HL-60 (cell line): ENCODE measurements around the gene CDYL.

ENCODE experiments used
- DNase-seq, 2 experiments: peaks; one replicate each; pipeline ENCODE4 v3.0.0-alpha.2; 2010 to 2020; ENCODE audit warnings: low read depth in 1 of 2, low spot score in 1 of 2
- H3K27ac ChIP-seq: fragments of 250-450 bp; sonication (Bioruptor Pico); replicated peaks from 2 replicates; pipeline ENCODE4 v1.5.1; 2020; ENCODE audit warnings: mild to moderate bottlenecking, moderate library complexity
- H3K27me3 ChIP-seq: fragments of 250-450 bp; sonication (Bioruptor Pico); 2 replicates; pipeline ENCODE4 v1.5.1; 2021; ENCODE audit warnings: mild to moderate bottlenecking, moderate library complexity; ENCODE audit not compliant: insufficient read depth, poor library complexity, severe bottlenecking
- H3K4me3 ChIP-seq: replicated peaks from 2 replicates; pipeline ENCODE4 v1.5.1; 2011; ENCODE audit warnings: mild to moderate bottlenecking, control low read depth, low read length; ENCODE audit not compliant: insufficient read depth
- CTCF ChIP-seq: IDR thresholded peaks from one replicate; pipeline ENCODE4 v1.5.1; 2011; ENCODE audit warnings: low read length, control low read depth, inconsistent platforms; ENCODE audit not compliant: insufficient read depth
- GABPA ChIP-seq: IDR thresholded peaks from 2 replicates; pipeline ENCODE4 v1.6.1; 2012; ENCODE audit warnings: low read depth
- POLR2AphosphoS5 ChIP-seq: IDR thresholded peaks from 2 replicates; pipeline ENCODE4 v1.6.1; 2012; ENCODE audit warnings: low read depth
- SPI1 ChIP-seq: IDR thresholded peaks from 2 replicates; pipeline ENCODE4 v1.6.1; 2012; ENCODE audit warnings: low read depth, mild to moderate bottlenecking, borderline replicate concordance
- TF ChIP-seq, protein P1 (sequence below): IDR thresholded peaks from 2 replicates; pipeline ENCODE4 v1.6.1; 2012; ENCODE audit warnings: low read depth; ENCODE audit not compliant: insufficient replicate concordance

CDYL gene

DNA sequence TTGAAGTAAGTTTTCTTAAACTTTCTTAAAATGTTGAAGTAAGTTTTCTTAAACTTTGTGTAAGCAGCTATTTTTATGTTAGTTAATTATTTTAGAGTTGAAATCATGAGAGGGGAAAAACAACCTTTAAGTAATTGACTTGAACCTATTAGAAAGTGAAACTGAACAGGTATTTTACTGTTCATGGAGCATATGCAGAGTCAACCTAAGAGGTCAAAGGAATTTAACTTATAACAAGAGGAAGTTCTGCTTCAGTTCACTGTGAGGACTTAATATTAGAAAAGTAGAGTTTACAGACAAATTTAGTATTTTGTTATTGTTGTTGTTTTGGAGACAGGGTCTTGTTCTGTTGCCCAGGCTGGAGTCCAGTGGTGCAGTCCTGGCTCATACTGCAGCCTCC lies 38.0 kb downstream of the CDYL start:
- H3K27ac ChIP-seq: no peak overlapping the region
- no peaks in the 10 kb centered on the region for H3K27me3 ChIP-seq
- DNase-seq: no peak
- TF ChIP-seq, protein P1, sequence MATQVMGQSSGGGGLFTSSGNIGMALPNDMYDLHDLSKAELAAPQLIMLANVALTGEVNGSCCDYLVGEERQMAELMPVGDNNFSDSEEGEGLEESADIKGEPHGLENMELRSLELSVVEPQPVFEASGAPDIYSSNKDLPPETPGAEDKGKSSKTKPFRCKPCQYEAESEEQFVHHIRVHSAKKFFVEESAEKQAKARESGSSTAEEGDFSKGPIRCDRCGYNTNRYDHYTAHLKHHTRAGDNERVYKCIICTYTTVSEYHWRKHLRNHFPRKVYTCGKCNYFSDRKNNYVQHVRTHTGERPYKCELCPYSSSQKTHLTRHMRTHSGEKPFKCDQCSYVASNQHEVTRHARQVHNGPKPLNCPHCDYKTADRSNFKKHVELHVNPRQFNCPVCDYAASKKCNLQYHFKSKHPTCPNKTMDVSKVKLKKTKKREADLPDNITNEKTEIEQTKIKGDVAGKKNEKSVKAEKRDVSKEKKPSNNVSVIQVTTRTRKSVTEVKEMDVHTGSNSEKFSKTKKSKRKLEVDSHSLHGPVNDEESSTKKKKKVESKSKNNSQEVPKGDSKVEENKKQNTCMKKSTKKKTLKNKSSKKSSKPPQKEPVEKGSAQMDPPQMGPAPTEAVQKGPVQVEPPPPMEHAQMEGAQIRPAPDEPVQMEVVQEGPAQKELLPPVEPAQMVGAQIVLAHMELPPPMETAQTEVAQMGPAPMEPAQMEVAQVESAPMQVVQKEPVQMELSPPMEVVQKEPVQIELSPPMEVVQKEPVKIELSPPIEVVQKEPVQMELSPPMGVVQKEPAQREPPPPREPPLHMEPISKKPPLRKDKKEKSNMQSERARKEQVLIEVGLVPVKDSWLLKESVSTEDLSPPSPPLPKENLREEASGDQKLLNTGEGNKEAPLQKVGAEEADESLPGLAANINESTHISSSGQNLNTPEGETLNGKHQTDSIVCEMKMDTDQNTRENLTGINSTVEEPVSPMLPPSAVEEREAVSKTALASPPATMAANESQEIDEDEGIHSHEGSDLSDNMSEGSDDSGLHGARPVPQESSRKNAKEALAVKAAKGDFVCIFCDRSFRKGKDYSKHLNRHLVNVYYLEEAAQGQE: no peak
- no peak overlapping the region for H3K4me3 ChIP-seq

- Histone ChIP-seq H3K27ac (no peak overlapping the region), H3K4me3 (no peak overlapping the region), H3K27me3 (no peaks in the 10 kb centered on the region)
- DNase-seq: no peak
- TF ChIP-seq SPI1 (no peak), GABPA (no peak), CTCF (no peak), POLR2AphosphoS5 (no peak)
- TF ChIP-seq, protein P1: no peak
Observed at GRCh38 chr6:4814987-4815386, 38.8 kb downstream of the CDYL start.

- no peak overlapping the region for H3K4me3 ChIP-seq
- H3K27me3 ChIP-seq: no peaks in the 10 kb centered on the region
- TF ChIP-seq GABPA (no peak), CTCF (no peak), SPI1 (no peak)
- no peak for DNase-seq
- no peak overlapping the region for H3K27ac ChIP-seq
Observed at GRCh38 chr6:4815584-4815983, 39.4 kb downstream of the CDYL start.

- Histone ChIP-seq H3K27me3 (no peaks in the 10 kb centered on the region), H3K4me3 (no peak overlapping the region), H3K27ac (no peak overlapping the region)
- TF ChIP-seq CTCF (no peak), GABPA (no peak), SPI1 (no peak), POLR2AphosphoS5 (no peak)
- TF ChIP-seq, protein P1: no peak
- no peak for DNase-seq
Observed at GRCh38 chr6:4816904-4817303, 40.7 kb downstream of the CDYL start.
